Measurements from ENCODE around the gene NPAS4. TPM values are rescaled to one million over a fixed set of nuclear protein-coding genes. Genes with fewer than 3 reads are reported as not detected.
A peak's percentile ranks its signal among the peaks of the same experiment; 100 is the strongest.
"Not testable (repeated sequence)": the region's sequence is repeated elsewhere in the genome, so short reads cannot be mapped to it uniquely, and the experiment has no call there.

Gene NPAS4
- total RNA-seq, 1 experiment from 2014 or later: not detected

DNA sequence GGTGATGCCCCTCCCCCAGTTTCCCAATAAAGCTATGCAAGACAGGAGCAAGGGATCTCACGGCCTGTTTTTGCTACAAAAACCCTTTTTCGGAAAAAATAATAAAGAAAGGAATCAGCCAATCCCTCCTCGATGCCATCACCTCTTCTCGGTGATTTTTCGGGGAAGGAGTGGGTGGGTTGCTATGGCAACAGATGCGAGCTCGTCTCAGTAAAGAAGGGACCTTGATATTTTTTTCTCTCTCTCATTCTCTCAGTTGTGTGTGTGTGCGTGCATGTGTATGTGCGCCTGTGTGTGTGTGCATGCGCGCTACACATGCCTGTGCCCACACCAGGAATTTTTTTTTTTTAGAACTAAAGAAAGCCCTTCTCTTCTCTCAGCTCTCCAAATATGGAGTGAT lies 3.8 kb upstream of the NPAS4 start:
- peak; percentile 26 for DNase-seq (ENCODE audit: low read depth)

DNA sequence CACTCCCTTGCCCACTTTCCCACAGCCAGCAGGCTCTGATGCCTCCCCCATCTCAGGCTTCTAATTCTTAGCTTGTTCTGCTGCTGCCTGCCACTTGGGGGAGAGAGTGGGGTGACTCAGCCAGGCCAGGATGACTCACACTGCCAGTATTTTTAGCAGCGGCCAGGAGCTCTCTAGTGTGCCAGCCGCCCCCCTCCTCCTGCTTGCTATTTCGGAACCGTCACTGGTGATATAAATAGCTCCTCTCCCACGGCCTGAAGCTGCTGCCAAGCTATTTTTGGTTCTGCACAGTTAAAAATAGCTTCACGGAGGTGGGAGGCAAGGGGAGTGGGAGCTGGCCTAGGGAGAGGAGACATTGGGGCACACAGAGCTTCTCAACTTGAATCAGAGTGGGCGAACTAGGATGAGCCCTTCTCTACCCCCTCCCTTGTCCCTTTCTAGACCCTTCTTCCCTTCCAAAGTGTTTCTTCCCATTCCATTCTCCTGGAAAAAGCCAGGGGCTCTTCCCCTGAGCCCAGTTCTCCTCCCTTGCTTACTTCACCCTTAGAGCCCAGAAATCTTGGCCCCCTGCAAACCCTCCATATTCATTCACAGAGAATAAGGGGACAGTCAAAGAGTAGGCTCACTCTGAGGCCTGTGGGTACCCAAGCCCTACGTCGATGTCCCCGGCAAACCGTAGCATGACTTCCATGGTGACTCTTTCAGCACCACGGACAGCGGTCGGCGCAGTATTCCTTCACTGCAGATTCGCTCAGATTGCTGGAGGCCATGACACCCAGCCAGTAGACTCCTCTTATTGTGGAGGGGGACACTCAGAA lies 2.5 kb upstream of the NPAS4 start:
- peak; percentile 97 for DNase-seq (ENCODE audit: low read depth)

GRCh38 chr11:66418986-66419308 lies 1.9 kb upstream of the NPAS4 start:
- no peak for DNase-seq (ENCODE audit: low read depth)

DNA sequence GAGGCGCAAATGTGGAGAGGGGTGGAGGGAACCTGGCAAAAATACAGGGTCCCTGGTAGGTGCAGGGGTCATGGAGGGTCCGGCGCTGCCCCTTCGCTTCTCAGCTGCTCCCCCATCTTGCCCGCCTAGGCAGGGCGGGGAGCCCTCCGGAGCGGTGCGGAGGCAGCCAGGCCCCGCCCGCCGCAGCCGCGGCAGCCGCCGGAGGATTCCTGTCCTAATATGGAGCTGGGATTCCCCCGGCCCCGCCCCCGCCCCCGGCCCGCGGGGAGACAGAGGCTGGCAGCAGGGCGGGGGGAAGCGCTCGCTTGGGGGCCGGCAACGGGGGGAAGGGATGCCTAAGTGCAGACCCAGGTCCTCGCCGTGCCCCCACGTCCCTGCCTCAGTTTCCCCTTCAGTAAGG lies 1.0 kb upstream of the NPAS4 start:
- DNase-seq (ENCODE audit: low read depth): no peak

DNA sequence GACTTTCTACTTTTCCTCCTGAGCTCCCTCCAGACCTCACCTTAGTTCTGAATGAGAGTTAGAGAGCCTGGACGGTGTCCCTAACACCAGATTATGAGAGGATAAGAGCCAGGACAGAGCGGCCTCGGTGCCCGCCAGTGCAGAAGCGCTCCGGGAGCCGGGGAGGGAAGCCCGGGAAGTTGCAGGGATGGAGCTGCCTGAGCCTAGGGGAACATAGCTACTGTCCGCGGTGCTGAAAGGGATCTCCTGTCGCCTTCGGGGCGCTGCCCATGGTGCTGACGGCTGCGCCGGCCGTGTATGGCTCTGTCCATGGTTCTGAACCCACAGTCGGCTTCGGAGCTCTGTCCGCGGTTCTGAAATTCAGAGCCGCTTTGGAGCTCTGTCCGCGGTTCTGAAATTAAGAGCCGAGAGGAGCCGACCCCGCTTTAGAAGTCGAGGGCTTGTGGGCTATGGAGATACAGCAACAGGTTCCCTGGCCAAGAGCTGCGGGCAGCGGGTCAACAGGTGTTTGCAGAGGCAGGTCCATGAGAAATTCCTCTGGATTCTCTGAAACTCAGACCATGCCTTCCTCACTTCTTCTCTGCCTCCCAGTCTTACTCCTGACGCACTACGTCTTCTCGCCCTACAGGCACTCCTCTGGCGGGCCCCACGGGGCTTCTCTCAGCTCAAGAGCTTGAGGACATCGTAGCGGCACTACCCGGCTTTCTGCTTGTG lies 814 bp downstream of the NPAS4 start:
- peak; percentile 81 for DNase-seq (ENCODE audit: low read depth)

DNA sequence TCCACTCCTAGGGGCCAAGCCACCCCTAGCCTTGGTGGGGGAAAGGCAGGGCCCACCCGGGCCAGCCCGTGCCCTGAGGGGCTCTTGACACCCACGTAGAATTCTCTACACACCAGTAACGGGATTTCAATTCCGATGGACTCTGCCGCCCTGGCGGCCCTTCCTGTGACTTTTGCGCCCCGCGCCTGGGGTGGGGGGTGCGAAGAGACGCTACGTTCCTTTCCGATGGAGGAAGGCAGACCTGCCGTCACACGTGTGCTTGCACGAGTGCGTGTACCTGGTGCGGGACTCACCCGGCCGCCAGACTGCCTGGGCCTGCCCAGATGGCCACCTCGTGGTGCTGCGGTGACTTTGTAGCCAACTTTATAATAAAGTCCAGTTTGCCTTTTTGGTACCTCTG lies 5.5 kb downstream of the NPAS4 start:
- DNase-seq (ENCODE audit: low read depth): no peak

GRCh38 chr11:66428933-66429332 lies 8.1 kb downstream of the NPAS4 start:
- no peak for DNase-seq (ENCODE audit: low read depth)

GRCh38 chr11:66429983-66430602 lies 9.3 kb downstream of the NPAS4 start:
- DNase-seq (ENCODE audit: low read depth): peak; percentile 62

DNA sequence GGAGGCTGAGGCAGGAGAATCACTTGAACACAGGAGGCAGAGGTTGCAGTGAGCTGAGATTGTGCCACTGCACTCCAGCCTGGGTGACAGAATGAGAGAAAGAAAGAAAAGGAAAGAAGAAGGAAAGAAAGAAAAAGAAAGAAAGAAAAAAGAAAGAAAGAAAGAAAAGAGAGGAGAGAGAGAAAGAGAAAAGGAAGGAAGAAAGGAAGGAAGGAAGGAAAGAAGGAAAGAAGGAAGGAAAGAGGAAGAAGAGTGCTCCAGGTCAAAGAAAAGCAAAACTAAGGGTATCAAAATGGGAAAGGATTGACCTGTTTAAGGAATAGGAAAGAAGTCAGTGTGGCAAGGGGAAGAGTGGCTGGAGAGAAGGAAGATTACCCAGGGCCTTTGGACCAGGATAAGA lies 10.5 kb downstream of the NPAS4 start:
- not testable (repeated sequence) for DNase-seq (ENCODE audit: low read depth)

DNA sequence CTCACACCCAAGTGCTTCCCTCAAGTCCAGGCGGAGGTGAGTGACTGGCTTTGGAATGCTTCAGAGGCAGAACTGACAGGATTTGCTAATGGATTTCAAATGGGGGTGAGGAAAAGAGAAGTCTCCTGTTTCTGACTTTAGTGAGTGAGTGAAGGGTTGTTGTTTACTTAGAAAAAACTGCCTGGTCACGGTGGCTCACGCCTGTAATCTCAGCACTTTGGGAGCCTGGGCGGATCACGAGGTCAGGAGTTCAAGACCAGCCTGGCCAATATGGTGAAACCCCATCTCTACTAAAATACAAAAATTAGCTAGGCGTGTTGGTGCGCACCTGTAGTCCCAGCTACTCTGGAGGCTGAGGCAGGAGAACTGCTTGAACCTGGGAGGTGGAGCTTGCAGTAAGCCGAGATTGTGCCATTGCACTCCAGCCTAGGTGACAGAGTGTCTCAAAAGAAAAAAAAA lies 11.1 kb downstream of the NPAS4 start:
- DNase-seq (ENCODE audit: low read depth): not testable (repeated sequence)

- DNase-seq (ENCODE audit: low read depth): no peak
Measured at GRCh38 chr11:66432597-66432996, 11.8 kb downstream of the NPAS4 start.

GRCh38 chr11:66437979-66438503 lies 17.2 kb downstream of the NPAS4 start:
- no peak for DNase-seq (ENCODE audit: low read depth)

DNA sequence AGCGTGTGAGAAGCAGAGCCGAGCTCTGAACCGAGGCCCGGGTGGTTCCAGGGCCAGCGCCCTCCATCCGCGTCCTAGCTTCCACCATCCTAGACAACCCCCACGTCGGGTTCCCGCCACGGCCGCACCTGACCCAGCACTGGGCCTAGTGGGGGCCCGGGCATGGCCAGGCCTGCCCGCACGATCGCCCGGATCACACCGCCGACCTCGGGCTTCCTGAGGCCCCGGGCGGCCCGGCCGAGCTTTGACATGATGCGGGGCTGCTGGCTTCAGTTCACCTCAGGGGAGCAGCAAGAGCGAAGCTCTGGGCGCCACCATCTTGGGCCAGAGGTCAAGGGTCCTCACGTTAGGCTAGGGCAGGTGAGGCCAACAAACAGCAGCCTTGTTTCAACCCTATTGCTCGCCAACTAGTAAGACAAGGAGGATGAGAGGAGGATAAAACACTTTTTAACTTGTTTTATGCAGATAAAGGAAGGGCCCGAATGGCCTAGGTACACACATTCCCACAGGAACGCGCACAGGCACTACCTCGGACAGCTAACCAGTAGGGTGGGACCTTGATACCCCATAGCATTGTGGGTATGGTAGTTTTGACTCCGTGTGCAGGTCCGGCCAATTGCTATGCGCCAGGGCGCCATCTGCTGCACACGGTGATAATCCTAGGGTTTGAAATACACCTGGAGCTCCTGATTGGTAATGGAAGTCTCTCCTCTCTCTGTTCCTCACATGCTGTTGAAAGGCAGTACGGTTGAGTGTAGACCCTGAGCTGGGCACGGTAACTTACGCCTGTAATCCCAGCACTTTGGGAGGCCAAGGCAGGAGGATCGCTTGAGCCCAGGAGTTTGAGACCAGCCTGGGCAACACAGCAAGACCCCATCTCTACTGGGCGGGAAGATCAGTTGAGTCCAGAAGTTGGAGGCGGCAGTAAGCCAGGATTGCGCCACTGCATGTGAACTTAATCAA lies 17.9 kb downstream of the NPAS4 start, which contains the start of gene MRPL11:
MRPL11 (minus strand) TSS at position 345 of the 963 bp plus-strand sequence; CDS start at position 251, 94 bp downstream.
- DNase-seq (ENCODE audit: low read depth): peak; percentile 91

DNA sequence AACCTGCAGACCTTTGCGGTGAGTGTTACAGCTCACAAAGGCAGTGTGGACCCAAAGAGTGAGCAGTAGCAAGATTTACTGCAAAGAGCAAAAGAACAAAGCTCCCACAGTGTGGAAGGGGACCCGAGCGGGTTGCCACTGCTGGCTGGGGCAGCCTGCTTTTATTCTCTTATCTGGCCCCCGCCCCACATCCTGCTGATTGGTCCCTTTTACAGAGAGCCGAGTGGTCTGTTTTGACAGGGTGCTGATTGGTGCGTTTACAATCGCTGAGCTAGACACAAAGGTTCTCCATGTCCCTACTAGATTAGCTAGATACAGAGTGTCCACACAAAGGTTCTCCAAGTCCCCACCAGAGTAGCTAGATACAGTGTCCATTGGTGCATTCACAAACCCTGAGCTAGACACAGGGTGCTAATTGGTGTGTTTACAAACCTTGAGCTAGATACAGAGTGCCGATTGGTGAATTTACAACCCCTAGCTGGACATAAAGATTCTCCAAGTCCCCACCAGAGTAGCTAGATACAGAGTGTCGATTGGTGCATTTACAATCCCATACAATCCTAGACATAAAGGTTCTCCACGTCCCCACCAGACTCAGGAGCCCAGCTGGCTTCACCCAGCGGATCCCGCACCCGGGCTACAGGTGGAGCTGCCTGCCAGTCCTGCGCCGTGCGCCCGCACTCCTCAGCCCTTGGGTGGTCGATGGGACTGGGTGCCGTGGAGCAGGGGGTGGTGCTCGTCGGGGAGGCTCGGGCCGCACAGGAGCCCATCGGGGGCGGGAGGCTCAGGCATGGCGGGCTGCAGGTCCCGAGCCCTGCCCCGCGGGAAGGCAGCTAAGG lies 19.5 kb downstream of the NPAS4 start:
- DNase-seq (ENCODE audit: low read depth): not testable (repeated sequence)

- DNase-seq (ENCODE audit: low read depth): not testable (repeated sequence)
Measured at GRCh38 chr11:66440940-66441282, 20.1 kb downstream of the NPAS4 start.

DNA sequence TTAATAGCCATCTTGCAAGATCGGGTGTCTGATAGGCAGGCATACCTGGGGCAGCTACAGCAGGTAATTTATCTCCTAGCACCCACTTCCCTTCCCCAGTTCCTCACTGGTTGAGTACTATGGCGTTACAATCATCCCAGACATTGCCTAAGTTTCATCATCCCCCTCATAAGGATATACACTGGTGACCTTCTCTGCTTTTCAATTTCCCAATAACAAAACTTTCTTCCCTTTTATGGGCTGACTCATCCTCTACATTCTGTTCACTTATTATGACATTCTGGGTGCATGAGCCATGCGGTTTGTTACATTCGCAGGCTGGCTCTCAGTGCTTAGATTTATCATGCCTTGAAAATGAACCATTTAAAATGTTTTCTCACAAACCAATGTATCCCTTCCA lies 22.8 kb downstream of the NPAS4 start:
- DNase-seq (ENCODE audit: low read depth): peak; percentile 85

DNA sequence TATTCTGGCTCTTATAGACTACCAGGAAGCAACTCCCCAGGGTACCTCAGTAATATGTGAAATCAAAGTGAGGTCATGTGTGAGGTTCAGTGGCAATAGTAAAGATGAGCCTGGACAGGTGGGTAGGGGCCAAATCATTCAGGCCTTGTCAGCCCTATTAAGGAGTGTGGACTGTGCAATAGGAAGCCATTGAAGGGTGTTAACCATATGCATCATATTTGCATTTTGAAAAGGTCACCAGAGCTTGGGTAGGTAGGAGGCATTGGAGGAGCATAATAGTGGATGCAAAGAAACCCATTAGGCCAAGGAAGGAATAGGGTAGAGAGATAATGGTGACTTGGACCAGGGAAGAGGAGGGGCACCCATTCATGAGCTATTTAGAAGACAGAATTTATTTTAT lies 26.2 kb downstream of the NPAS4 start:
- no peak for DNase-seq (ENCODE audit: low read depth)

DNA sequence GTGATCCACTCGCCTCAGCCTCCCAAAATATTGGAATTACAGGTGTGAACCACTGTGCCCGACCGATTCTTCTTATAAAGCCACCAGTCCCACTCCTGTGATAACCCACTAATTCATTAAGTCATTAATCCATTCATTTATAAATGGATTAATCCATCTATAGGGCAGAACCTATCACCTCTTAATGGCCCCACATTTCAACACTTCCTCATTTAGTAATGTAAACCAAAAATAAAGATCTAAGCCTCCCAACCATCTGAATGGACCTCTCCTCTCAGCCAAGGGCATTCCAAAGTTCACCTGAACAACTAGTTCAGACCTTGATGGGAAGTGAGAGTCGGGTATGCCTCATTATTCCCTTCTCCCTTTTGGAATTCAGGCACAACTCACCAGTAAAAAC lies 27.7 kb downstream of the NPAS4 start:
- no peak for DNase-seq (ENCODE audit: low read depth)

DNA sequence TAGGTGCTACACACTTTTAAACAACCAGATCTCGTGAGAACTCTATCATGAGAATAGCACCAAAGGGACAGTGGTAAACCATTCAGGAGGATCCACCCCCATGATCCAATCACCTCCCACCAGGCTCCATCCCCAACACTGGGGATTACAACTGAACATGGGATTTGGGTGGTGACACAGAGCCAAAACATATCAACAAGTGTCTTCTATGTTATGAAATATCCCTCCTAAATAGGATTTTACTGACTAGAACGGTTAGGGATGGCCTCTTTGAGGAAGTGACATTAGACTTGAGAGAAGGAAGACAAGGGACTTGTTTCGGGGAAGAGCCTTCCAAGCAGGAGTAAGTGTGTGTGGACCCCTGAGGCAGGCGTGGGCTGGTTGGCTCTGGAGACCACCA lies 29.7 kb downstream of the NPAS4 start:
- no peak for DNase-seq (ENCODE audit: low read depth)

DNA sequence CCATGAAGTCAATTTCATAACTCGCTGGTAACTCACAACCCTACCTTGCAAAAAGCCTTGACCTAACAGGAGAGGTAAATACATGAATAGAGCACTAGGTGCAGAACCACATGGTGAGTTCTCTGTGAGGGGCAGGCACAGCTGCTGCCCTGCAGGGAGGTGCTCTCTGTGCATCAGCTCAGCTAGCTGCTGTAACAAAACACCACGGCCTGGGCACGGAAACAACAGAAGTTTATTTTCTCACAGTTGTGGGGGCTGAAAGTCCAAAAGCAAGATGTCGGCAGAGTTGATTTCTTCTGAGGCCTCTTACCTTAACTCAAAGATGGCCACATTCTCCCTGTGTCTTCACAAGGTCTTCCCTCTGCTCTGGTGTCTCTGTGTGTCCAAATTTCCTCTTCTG lies 30.8 kb downstream of the NPAS4 start:
- no peak for DNase-seq (ENCODE audit: low read depth)

Data from RPMI7951 (cell line).